Esophagus squamous epithelium (tissue), 5 donors: ENCODE data around the gene EVX2. TPM values are rescaled to one million over a fixed set of nuclear protein-coding genes. Genes with fewer than 3 reads are reported as not detected.
A peak's percentile ranks its signal among the peaks of the same experiment; 100 is the strongest.

Experiments used
- DNase-seq: peaks from one replicate; lab custom pipeline; 2025; lab: John Stamatoyannopoulos, UW
- H3K27ac ChIP-seq, 4 donors: fragments of 200-600 bp; sonication (generic); one replicate each; pipeline ENCODE4 v1.5.1; 2016 to 2019; ENCODE audit warnings: mild to moderate bottlenecking in 1 of 4
- H3K27me3 ChIP-seq, 4 donors: fragments of 200-600 bp; sonication (generic); 1 replicate in 3 of 4; 2 replicates in 1 of 4; pipeline versions ENCODE4 v1.5.1 to v1.6.0; 2017 to 2021; ENCODE audit warnings: antibody characterized with exemption in 1 of 4
- H3K36me3 ChIP-seq, 3 donors: fragments of 200-600 bp; sonication (generic); one replicate each; pipeline ENCODE4 v1.5.1; 2016 to 2019
- H3K4me1 ChIP-seq, 3 donors: fragments of 200-600 bp; sonication (generic); one replicate each; pipeline ENCODE4 v1.5.1; 2017 to 2019
- H3K4me3 ChIP-seq, 4 donors: fragments of 200-600 bp; sonication (generic); 1 replicate in 3 of 4; 2 replicates in 1 of 4; pipeline ENCODE4 v1.5.1; 2016 to 2019; ENCODE audit warnings: mild to moderate bottlenecking in 2 of 4, moderate library complexity in 1 of 4
- H3K9me3 ChIP-seq, 3 donors: fragments of 200-600 bp; sonication (generic); one replicate each; pipeline ENCODE4 v1.5.1; 2016 to 2019
- POLR2A ChIP-seq, 4 donors: fragments of 450-650 bp; IDR thresholded peaks; one replicate each; pipeline ENCODE4 v1.6.1; 2017; ENCODE audit warnings: antibody characterized with exemption in 4 of 4, mild to moderate bottlenecking in 4 of 4, moderate library complexity in 3 of 4
- WGBS, 2 donors: methylation state at CpG; one replicate each; pipeline ENCODE4 v1.1.5; 2018; 5-methylcytosine and 5-hydroxymethylcytosine counted together
- intact Hi-C: fragments of 100-400 bp; cut with DNase I; formaldehyde crosslinking; loops from one replicate; pipeline ENCODE4 v1.15.0; 2022
- total RNA-seq, 4 donors: library from RNA; depleted of rRNA; stranded (reverse); fragments of >200 nt; gene quantifications; one replicate each; pipeline ENCODE4 v1.1.0, GENCODE V29; 2016
- TF ChIP-seq, protein P1 (sequence below), 6 experiments: fragments of 450-650 bp in 4 of 6; fragments of 200-600 bp in 2 of 6; sonication (generic) in 2 of 6; IDR thresholded peaks; one replicate each; pipeline ENCODE4 v1.5.1; 2016 to 2019; ENCODE audit warnings: antibody characterized with exemption in 6 of 6, mild to moderate bottlenecking in 4 of 6, moderate library complexity in 4 of 6
- donor health status: DM: yes; HTN: yes; CAD: no.

Gene EVX2
- total RNA-seq, 4 donors from 2014 or later, result not detected

- H3K36me3 ChIP-seq, result no peaks in the 10 kb centered on the region
- peaks cover 25 to 100% (median 57%) of the 10 kb centered on the region in 4 donors for H3K27me3 ChIP-seq
- TF ChIP-seq, protein P1, sequence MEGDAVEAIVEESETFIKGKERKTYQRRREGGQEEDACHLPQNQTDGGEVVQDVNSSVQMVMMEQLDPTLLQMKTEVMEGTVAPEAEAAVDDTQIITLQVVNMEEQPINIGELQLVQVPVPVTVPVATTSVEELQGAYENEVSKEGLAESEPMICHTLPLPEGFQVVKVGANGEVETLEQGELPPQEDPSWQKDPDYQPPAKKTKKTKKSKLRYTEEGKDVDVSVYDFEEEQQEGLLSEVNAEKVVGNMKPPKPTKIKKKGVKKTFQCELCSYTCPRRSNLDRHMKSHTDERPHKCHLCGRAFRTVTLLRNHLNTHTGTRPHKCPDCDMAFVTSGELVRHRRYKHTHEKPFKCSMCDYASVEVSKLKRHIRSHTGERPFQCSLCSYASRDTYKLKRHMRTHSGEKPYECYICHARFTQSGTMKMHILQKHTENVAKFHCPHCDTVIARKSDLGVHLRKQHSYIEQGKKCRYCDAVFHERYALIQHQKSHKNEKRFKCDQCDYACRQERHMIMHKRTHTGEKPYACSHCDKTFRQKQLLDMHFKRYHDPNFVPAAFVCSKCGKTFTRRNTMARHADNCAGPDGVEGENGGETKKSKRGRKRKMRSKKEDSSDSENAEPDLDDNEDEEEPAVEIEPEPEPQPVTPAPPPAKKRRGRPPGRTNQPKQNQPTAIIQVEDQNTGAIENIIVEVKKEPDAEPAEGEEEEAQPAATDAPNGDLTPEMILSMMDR (IDR thresholded peaks at IDR 0.05), result no peak
- TF ChIP-seq POLR2A (IDR thresholded peaks at IDR 0.05), result no peak
- H3K27ac ChIP-seq, result peak overlapping the region; percentile 26 to 86 (median 74)
- no peaks in the 10 kb centered on the region for H3K9me3 ChIP-seq
- 17 to 27% methylated on average over 22 to 26 of the region's 49 CpGs for WGBS, 2 donors
- no peak for DNase-seq
- intact Hi-C loops, result loop anchor here (5.0 to 10.0 kb wide), 3 partner anchors 509 to 1016 kb away; no protein-coding TSS in a partner anchor
- peaks cover 5 to 58% (median 9%) of the 10 kb centered on the region in 3 donors for H3K4me1 ChIP-seq
- H3K4me3 ChIP-seq, result peak overlapping the region in 3 of 4 donors; percentile 37 to 62 (median 54)
These were observed 44.6 kb upstream of the EVX2 start for GRCh38 chr2:176128172-176128981.

- DNase-seq, result no peak
- Histone ChIP-seq H3K27ac (peak overlapping the region in 2 of 4 donors; percentile 71 to 86), H3K36me3 (no peaks in the 10 kb centered on the region), H3K4me3 (peak overlapping the region in 1 of 4 donors; percentile 54), H3K4me1 (peaks cover 5 to 60% (median 9%) of the 10 kb centered on the region in 3 donors), H3K9me3 (no peaks in the 10 kb centered on the region), H3K27me3 (peaks cover 28 to 100% (median 57%) of the 10 kb centered on the region in 4 donors)
- no peak for TF ChIP-seq POLR2A (IDR thresholded peaks at IDR 0.05)
- TF ChIP-seq, protein P1 (IDR thresholded peaks at IDR 0.05), result no peak
- intact Hi-C loops, result loop anchor here (5.0 to 10.0 kb wide), 3 partner anchors 510 to 1017 kb away; no protein-coding TSS in a partner anchor
- 21 to 23% methylated on average over 4 of the region's 4 CpGs for WGBS, 2 donors
These were observed 44.0 kb upstream of the EVX2 start for GRCh38 chr2:176127774-176128072.

- Histone ChIP-seq H3K4me1 (peaks cover 9 to 60% (median 9%) of the 10 kb centered on the region in 3 donors), H3K36me3 (no peaks in the 10 kb centered on the region), H3K4me3 (no peak overlapping the region), H3K9me3 (no peaks in the 10 kb centered on the region), H3K27ac (peak overlapping the region in 2 of 4 donors; percentile 49 to 53), H3K27me3 (peaks cover 34 to 100% (median 57%) of the 10 kb centered on the region in 4 donors)
- no peak for DNase-seq
- intact Hi-C loops, result loop anchor here (5.0 to 10.0 kb wide), 3 partner anchors 510 to 1018 kb away; no protein-coding TSS in a partner anchor
- WGBS, 2 donors, result 3 to 4% methylated on average over 13 of the region's 13 CpGs
- TF ChIP-seq POLR2A (IDR thresholded peaks at IDR 0.05), result no peak
- TF ChIP-seq, protein P1 (IDR thresholded peaks at IDR 0.05), result peak; percentile 84 to 91 (median 88)
These were observed 43.4 kb upstream of the EVX2 start for GRCh38 chr2:176126929-176127773.

DNA sequence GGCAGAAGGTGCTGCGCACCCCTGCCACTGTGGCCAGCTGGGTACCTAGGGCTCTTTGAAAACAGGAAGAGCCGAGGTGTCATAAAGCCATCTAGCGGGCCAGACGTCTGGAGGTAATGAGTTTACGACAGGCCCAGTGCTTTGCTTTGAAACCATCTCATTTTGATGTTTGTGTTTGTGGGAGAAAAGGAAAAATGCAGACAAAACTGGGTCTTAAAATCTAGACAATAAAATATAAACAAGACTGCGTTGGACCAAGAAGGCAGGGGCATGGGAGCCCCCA lies 42.0 kb upstream of the EVX2 start:
- DNase-seq, result no peak
- Histone ChIP-seq H3K36me3 (no peaks in the 10 kb centered on the region), H3K4me1 (peaks cover 9 to 66% (median 9%) of the 10 kb centered on the region in 3 donors), H3K9me3 (no peaks in the 10 kb centered on the region), H3K27me3 (peaks cover 34 to 100% (median 58%) of the 10 kb centered on the region in 4 donors), H3K4me3 (no peak overlapping the region), H3K27ac (peak overlapping the region in 2 of 4 donors; percentile 61 to 85)
- 24 to 44% methylated on average over 6 of the region's 6 CpGs for WGBS, 2 donors
- intact Hi-C loops, result loop anchor here (5.0 to 10.0 kb wide), 3 partner anchors 512 to 1019 kb away; no protein-coding TSS in a partner anchor
- no peak for TF ChIP-seq POLR2A (IDR thresholded peaks at IDR 0.05)
- TF ChIP-seq, protein P1 (IDR thresholded peaks at IDR 0.05), result no peak
